ENCODE measurements around the gene PTCD3. TPM values are rescaled to one million over a fixed set of nuclear protein-coding genes. Genes with fewer than 3 reads are reported as not detected.

Gene PTCD3
- total RNA-seq, 1 donor from 2014 or later: 165 TPM

DNA sequence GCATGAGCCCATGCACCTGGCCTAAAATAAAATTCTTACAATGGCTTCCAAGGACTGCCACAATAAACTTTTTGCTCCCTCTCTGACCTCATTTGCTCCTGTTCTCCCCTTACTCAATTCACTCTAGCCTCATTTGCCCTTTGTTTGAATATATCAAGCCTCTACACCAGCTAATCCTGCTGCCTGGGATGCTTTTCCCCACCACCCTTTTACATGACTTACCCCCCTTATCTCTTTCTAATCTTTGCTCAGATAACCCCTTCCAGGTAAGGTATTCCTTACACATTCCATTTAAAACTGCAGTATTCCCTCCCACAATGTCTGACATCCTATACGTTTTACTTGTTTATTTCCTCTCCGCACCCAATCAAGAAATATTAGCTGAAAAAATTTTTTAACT, 66.6 kb downstream of the PTCD3 start:
- no peaks in the 10 kb centered on the region for H3K9me3 Mint-ChIP-seq

DNA sequence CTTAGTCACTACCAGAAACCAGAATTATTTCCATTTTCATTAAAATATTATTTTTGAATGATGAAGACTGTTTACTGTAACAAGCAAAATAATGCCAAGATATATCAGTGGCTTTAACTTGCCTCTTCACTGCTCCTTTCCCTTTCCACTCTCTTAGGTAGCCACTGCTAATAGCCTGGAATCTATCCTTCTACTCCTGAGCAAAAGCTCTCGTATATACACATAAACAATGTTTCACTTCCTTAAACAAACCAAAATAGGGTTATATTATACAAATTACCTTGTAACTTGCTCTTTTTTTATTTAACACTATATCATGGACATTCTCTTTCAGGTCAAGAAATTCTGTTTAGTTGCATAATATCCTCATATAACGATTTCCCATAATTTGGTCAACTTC, 68.4 kb downstream of the PTCD3 start:
- Mint-ChIP-seq H3K4me1 (ENCODE audit: low read depth) (peaks cover 29% of the 10 kb centered on the region), H3K27ac (peak overlapping the region; percentile 2), H3K36me3 (ENCODE audit: low read depth) (peaks cover 48% of the 10 kb centered on the region), H3K27me3 (ENCODE audit: insufficient read depth) (no peaks in the 10 kb centered on the region), H3K4me3 (no peak overlapping the region), H3K9me3 (no peaks in the 10 kb centered on the region)
- no peak for DNase-seq (ENCODE audit: low spot score)
- intact Hi-C loops (cut with micrococcal nuclease): no loop called here

More for the DNA sequence above, 66.6 kb downstream of the PTCD3 start:
- Mint-ChIP-seq H3K4me3 (no peak overlapping the region), H3K36me3 (ENCODE audit: low read depth) (peaks cover 55% of the 10 kb centered on the region), H3K4me1 (ENCODE audit: low read depth) (peaks cover 27% of the 10 kb centered on the region), H3K27me3 (ENCODE audit: insufficient read depth) (no peaks in the 10 kb centered on the region), H3K27ac (no peak overlapping the region)
- no peak for DNase-seq (ENCODE audit: low spot score)
- intact Hi-C loops (cut with micrococcal nuclease): no loop called here

DNA sequence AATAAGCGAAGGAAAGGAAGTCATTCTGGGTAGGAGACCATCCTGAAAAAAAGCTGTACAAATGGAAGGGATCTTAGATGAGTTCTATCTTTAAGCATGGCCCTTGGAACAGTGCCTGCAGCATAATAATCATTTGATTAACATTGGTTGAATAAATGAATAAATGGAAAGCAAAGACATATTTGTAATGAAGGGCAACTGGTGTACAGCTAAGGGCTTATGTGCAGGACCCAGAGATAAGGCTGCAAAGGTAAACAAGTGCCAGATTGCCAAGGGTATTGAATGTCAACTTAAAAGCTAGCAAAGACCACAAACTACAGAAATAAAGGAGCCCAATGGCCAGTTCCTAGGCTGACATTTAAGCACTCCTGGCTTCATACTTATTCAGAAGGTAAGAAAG, 69.8 kb downstream of the PTCD3 start:
- no peak overlapping the region for H3K27ac Mint-ChIP-seq
- intact Hi-C loops (cut with micrococcal nuclease): no loop called here
- H3K9me3 Mint-ChIP-seq: no peaks in the 10 kb centered on the region
- no peaks in the 10 kb centered on the region for H3K27me3 Mint-ChIP-seq (ENCODE audit: insufficient read depth)
- no peak for DNase-seq (ENCODE audit: low spot score)
- no peak overlapping the region for H3K4me3 Mint-ChIP-seq
- peaks cover 33% of the 10 kb centered on the region for H3K4me1 Mint-ChIP-seq (ENCODE audit: low read depth)
- peaks cover 47% of the 10 kb centered on the region for H3K36me3 Mint-ChIP-seq (ENCODE audit: low read depth)

DNA sequence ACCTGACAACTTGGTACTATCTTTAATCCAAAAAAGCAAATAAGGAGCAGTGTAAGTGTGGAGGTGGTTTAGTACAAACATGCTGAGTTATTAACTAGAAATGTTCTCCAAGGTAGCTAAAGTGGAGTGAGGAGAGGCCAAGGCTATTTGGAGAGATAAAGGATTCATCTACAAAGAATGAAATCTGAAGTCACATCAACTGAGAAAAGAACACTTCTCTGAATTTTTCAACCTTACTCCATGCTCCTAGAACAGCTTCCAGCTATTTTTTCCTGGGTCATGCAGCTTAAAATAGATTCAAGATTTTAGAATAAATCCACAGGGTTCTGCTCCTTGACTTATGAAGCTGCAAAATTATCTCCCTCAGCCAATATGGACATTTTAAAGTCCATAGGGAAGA, 70.6 kb downstream of the PTCD3 start:
- Mint-ChIP-seq H3K4me1 (ENCODE audit: low read depth) (peaks cover 33% of the 10 kb centered on the region), H3K27ac (peak overlapping the region; percentile 37), H3K36me3 (ENCODE audit: low read depth) (peaks cover 41% of the 10 kb centered on the region), H3K27me3 (ENCODE audit: insufficient read depth) (no peaks in the 10 kb centered on the region), H3K4me3 (no peak overlapping the region), H3K9me3 (no peaks in the 10 kb centered on the region)
- intact Hi-C loops (cut with micrococcal nuclease): no loop called here
- no peak for DNase-seq (ENCODE audit: low spot score)

DNA sequence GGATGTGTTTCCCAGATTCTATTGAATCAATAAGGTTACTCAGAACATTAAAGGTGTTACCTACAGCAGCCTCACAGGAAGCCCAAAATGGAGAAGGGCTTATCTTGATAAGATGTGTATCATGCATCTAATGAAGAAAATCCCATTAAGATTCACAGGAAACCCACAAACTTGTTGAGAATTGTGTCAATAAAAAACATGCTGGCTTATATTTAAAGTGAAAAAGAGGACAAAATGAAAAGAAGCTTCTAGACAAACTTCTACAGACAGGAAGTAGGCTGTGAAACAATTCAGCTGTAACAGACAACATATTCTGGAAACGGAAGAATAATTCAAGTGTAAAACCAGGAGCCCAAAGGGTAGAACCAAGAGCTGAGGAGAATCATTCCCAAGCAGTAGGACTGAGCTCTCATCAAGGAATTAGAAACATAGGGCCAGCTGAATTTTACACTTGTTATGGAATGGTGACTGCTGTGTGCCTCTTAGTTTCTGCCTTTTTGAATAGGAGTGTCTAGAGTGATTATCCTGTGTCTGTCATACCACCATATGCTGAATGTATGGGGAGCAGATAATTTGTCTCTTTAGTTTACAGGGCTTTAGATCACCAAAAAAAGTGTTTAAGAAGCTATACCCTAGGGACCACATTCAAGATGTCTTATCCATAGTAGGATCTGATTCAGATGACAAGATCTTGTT, 79.6 kb downstream of the PTCD3 start:
- intact Hi-C loops (cut with micrococcal nuclease): loop anchor here (1.0 kb wide), 1 partner anchor 9 kb away; no protein-coding TSS in a partner anchor
- H3K4me3 Mint-ChIP-seq: peak overlapping the region; percentile 57
- H3K36me3 Mint-ChIP-seq (ENCODE audit: low read depth): peaks cover 26% of the 10 kb centered on the region
- DNase-seq (ENCODE audit: low spot score): no peak
- no peaks in the 10 kb centered on the region for H3K27me3 Mint-ChIP-seq (ENCODE audit: insufficient read depth)
- H3K27ac Mint-ChIP-seq: peak overlapping the region; percentile 92
- H3K4me1 Mint-ChIP-seq (ENCODE audit: low read depth): peaks cover 75% of the 10 kb centered on the region
- no peaks in the 10 kb centered on the region for H3K9me3 Mint-ChIP-seq

DNA sequence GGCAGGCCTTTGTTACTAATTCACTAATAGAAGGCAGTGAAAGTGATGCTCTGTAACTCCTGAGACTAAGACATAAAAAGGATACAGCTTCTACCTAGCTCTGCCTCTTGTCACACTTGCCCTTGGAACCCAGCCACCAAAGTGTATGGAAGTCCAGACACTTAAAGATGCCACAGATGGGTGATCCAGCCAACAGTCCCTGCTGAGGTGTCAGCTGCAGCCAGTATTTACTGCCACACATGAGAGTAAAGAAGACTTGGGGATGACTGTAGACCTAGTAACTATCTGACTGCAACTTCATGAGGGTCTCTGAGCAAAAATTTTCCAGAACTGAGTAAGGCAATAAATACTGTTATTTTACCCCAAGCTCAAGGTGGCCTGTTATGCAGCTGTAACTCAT, 80.4 kb downstream of the PTCD3 start:
- H3K4me1 Mint-ChIP-seq (ENCODE audit: low read depth): peaks cover 75% of the 10 kb centered on the region
- H3K27ac Mint-ChIP-seq: peak overlapping the region; percentile 92
- H3K9me3 Mint-ChIP-seq: no peaks in the 10 kb centered on the region
- peaks cover 26% of the 10 kb centered on the region for H3K36me3 Mint-ChIP-seq (ENCODE audit: low read depth)
- peak overlapping the region; percentile 57 for H3K4me3 Mint-ChIP-seq
- intact Hi-C loops (cut with micrococcal nuclease): no loop called here
- no peaks in the 10 kb centered on the region for H3K27me3 Mint-ChIP-seq (ENCODE audit: insufficient read depth)
- no peak for DNase-seq (ENCODE audit: low spot score)

DNA sequence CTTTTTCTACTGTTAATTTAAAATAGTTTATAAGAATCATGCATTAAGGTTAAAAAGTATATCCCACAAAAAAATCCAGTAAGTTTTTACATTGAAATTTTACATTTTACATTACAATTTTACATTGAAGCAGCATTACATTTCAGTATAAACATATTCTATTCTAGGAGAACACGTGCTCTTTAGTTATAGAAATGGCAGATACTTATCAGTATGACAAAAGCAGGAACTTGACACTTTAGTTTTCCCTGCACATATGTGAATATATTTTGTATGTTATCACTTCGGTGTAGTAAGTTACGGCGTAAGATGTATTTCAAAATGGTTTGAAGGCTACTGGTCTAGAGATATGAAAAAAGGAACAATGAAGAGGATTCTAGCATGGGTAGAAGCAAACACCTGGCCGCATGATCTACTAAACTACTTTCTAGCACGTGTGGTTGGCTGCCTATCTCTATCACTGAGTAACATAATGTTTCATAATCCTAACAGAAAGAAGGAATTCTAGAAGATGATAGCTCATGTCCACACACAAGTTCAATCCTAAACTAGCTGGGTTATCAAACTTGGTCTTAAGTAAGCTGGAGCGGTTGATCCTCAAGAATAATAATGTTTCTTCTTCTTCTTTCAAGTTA, 83.9 kb downstream of the PTCD3 start:
- H3K4me1 Mint-ChIP-seq (ENCODE audit: low read depth): peaks cover 81% of the 10 kb centered on the region
- no peak for DNase-seq (ENCODE audit: low spot score)
- no peak overlapping the region for H3K27ac Mint-ChIP-seq
- intact Hi-C loops (cut with micrococcal nuclease): loop anchor here (10.0 kb wide), 2 partner anchors 305 to 835 kb away; partner anchors contain the start of genes ELMOD3, RETSAT and ST3GAL5
- H3K9me3 Mint-ChIP-seq: no peaks in the 10 kb centered on the region
- H3K27me3 Mint-ChIP-seq (ENCODE audit: insufficient read depth): no peaks in the 10 kb centered on the region
- H3K4me3 Mint-ChIP-seq: no peak overlapping the region
- H3K36me3 Mint-ChIP-seq (ENCODE audit: low read depth): peaks cover 36% of the 10 kb centered on the region

Other genes with a start within 250 kb of the PTCD3 start
- 17.4 and 18.9 TPM in 2 replicates for gene ST3GAL5, start 217.2 kb upstream of the PTCD3 start, total RNA-seq
- gene POLR1A, start 349 bp upstream of the PTCD3 start, total RNA-seq: 69.7 and 74.6 TPM in 2 replicates
- gene IMMT, start 89.2 kb downstream of the PTCD3 start, total RNA-seq: 164 and 166 TPM in 2 replicates
- 63.1 and 63.8 TPM in 2 replicates for gene MRPL35, start 93.2 kb downstream of the PTCD3 start, total RNA-seq
- 0.26 and 0.81 TPM in 2 replicates for gene REEP1, start 231.4 kb downstream of the PTCD3 start, total RNA-seq

All from activated T-helper 1 cell treated with anti-CD3 and anti-CD28 coated beads, Interleukin-12 subunit alpha, Interleukin-12 subunit beta, Interleukin-2, Interleukin-4 antibody, amounts not matched to agents 30 ng/mL and 10 ng/mL and 1 ng/mL, durations not matched to agents 14 hours and 24 hours and 36 hours (primary cell).